NCI-H2107 treated with DMSO at 0.1 percent for 48 hours (cell line): ENCODE data around the gene SSBP4.

ENCODE experiments used
- DNase-seq: peaks from one replicate; lab custom pipeline; 2025; ENCODE audit not compliant: unreplicated experiment; lab: John Stamatoyannopoulos, UW

SSBP4 gene

DNA sequence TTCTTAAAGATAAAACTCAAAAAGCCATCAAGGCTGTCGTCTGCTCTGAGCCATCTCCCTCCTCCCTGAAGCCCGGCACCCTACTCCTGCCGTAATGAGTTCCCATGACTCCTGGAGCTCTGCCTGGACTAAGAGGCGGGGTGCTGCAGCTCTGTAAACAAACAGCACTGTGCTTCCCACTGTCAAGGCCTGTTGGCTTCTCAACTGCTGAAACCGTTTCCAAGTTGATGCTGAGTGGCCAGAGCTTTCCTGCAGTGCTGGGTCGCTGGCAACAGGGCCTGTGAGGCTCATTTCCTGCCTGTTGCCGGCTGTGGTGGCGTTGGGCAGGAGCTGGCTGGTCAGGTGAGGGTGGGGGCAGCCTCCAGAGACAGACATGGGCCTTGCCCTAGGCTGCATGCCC, 45.4 kb downstream of the SSBP4 start:
- peak; percentile 84 for DNase-seq

GRCh38 chr19:18465214-18465963, 46.2 kb downstream of the SSBP4 start:
- DNase-seq = no peak

GRCh38 chr19:18465964-18466339, 46.8 kb downstream of the SSBP4 start:
- no peak for DNase-seq

- DNase-seq = no peak
These were observed 47.2 kb downstream of the SSBP4 start for GRCh38 chr19:18466354-18466753.

DNA sequence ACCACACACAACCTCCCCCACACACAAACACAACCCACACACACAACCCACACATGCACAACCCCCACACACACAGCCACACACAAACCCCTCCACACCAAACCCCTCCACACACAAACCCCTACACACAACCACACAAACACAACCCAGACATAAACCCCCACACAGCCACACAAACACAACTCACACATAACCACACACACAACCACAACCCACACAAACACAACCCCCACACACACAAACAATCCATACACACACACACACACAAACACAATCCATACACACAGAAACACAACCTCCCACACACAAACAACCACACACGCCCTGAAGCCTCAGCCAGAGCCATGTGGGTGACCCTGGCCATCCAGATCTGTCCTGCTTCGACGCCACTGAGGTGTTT, 48.8 kb downstream of the SSBP4 start:
- no peak for DNase-seq

- no peak for DNase-seq
These were observed 49.3 kb downstream of the SSBP4 start for GRCh38 chr19:18468517-18468916.

GRCh38 chr19:18469069-18469846, 50.1 kb downstream of the SSBP4 start:
- DNase-seq = no peak

DNA sequence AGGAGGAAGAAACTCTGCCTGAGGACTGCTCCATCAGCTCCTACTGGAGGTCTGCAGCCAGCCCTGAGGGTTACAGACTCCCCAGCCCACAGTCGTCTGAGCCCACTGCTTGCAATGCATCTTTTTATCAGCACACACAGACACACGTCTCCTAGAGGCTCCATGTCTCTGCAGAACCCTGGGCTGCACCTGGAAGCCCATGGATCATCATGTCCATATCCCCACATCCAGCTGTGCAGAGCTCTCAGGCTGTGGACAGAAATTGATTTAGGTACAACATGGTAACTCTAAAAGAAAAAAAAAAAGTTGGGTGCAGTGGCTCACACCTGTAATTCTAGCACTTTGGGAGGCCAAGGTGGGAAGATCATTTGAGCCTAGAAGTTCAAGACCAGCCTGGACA, 51.6 kb downstream of the SSBP4 start:
- DNase-seq = no peak

- no peak for DNase-seq
These were observed 54.0 kb downstream of the SSBP4 start for GRCh38 chr19:18473003-18473705.

GRCh38 chr19:18473706-18474087, 54.5 kb downstream of the SSBP4 start:
- DNase-seq = no peak

- DNase-seq = no peak
These were observed 55.2 kb downstream of the SSBP4 start for GRCh38 chr19:18474366-18474887.

DNA sequence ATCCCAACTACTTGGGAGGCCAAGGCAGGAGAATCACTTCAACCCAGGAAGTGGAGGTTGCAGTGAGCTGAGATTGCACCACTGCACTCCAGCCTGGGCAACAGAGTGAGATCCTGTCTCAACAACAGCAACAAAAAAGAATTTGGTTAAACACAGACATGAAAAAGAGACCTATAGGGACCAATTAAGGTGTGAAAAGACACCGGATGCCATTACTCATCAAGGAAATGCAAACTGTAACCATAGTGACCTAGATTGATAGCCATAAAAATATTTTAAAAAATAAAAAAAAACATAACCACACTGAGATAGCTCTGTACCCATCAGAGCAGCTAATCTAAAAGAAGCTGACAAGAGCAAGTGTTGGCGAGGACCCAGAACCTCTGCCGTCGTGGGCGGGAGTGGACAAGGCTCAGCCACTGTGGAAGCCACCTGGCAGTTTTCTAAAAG, 55.8 kb downstream of the SSBP4 start:
- no peak for DNase-seq

- DNase-seq = no peak
These were observed 56.6 kb downstream of the SSBP4 start for GRCh38 chr19:18475762-18476331.

- no peak for DNase-seq
These were observed 57.4 kb downstream of the SSBP4 start for GRCh38 chr19:18476507-18477041.

DNA sequence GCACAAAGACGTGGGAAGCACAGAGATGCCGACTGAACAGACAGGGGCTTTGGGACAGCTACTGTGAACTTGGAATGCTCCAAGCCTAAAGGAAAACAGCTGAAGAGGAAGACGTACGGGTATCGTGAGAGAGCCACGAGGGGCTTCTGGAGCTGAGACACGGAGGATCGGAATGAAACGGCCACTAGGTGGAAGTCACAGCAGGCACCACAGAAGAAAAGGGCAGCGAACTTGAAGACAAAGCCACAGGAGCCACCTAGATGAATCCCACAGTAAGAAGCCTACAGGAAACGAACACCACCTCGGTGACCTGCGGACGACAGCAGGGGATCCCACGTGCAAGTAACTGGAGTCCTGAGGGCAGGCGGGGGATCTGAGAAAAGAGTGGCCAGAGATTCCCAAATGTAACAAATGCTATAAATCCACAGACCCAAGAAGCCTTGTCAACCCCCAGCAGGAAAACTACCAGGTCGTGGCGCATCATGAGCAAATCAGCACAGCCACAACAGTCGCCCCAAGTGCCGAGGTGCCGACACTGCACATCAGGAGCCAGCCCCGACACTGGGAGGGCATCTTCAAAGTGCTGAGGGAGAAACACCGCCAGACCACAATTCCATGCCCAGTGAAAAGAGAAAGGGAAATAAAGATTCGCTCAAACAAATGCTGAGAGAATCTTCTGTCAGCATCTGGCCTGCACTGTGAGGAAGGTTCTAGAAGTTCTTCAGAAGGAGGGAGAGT, 58.0 kb downstream of the SSBP4 start:
- no peak for DNase-seq

DNA sequence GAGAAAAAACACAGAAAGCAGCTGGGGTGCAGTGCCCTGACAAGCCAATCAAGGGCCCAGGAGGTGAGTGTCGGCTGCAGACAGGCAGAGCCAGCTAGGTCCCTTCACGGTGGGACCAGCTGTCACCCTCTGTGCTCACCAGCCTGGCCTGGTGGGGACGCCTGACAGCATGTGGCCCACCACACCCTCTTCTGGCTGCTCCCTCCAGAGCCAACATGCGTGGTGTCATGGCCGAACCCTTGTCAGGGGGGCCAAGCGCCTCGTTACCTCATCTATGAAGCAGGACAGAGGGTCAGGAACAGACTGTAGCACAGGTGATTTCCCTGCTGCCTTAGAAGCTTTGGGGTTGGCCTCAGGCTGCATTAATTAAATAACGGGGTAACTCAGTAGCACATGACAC, 58.8 kb downstream of the SSBP4 start:
- no peak for DNase-seq

DNA sequence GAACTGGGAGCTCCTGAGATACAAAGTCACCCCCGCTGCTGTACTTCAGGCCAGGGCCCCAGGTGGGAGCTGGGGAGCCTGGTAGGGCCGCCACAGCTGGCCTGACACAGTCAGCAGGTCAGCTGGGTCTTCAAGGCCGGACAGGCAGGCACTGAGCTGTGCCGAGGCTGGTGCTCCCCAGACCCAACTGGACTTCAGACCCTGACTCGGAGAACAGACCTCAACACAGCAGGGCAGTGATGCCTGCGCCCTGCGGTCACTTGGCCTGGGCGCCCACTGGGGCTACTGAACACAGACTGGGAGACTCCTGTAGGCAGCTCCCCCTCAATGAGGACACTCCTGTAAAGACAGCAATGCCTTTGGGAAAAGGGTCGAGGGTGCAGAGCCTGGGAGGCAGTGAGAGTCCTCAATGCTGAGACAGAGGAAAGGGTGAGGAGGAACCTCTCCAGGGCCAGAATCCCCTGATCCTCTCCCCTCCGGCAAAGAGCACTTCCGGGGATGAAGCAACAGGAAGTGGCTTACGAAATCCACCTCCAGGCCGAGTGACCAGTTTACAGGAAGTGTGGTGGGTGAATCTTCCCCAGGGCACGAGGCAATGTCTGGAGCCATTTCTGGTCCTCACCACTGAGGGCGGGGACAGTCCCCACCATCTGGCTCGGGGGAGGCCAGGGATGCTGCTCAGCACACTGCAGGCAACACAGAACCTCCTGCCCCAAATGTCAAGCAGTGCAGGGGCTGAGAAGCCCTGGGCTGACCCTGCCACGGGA, 59.5 kb downstream of the SSBP4 start:
- DNase-seq = no peak

GRCh38 chr19:18480006-18480691, 61.0 kb downstream of the SSBP4 start:
- DNase-seq = no peak
